Effector memory CD8-positive, alpha-beta T cell (primary cell): Measurements from ENCODE around the gene HOXC12.

Experiments used
- ATAC-seq: fragments of 150-1000 bp; cut with Tn5 transposase; replicated peaks from 2 replicates; pipeline ENCODE4 v1.10.0; 2021; ENCODE audit warnings: mild to moderate bottlenecking, moderate library complexity
- DNase-seq, 3 experiments: peaks; one replicate each; pipeline ENCODE4 v3.0.0; 2021
- H3K27ac Mint-ChIP-seq, 2 donors: one replicate each; pipeline ENCODE4 v1.8.0; 2022; ENCODE audit warnings: mild to moderate bottlenecking in 2 of 2, mixed read lengths in 2 of 2, moderate library complexity in 2 of 2
- H3K27me3 Mint-ChIP-seq, 2 donors: one replicate each; pipeline ENCODE4 v1.8.0; 2022; ENCODE audit warnings: mixed read lengths in 2 of 2
- H3K36me3 Mint-ChIP-seq: one replicate; pipeline ENCODE4 v1.8.0; 2022; ENCODE audit warnings: mild to moderate bottlenecking, moderate library complexity, mixed read lengths; ENCODE audit not compliant: insufficient read depth
- H3K4me1 Mint-ChIP-seq, 2 donors: one replicate each; pipeline ENCODE4 v1.8.0; 2022; ENCODE audit warnings: low read depth in 2 of 2, mixed read lengths in 2 of 2
- H3K4me3 Mint-ChIP-seq, 2 donors: one replicate each; pipeline ENCODE4 v1.8.0; 2022; ENCODE audit warnings: mild to moderate bottlenecking in 2 of 2, mixed read lengths in 2 of 2, moderate library complexity in 2 of 2
- H3K9me3 Mint-ChIP-seq, 2 donors: one replicate each; pipeline ENCODE4 v1.8.0; 2022; ENCODE audit warnings: mixed read lengths in 2 of 2

The HOXC12 gene

GRCh38 chr12:53998110-53998899 is 43.6 kb downstream of the HOXC12 start:
- no peak for DNase-seq
- ATAC-seq, result no peak
- no peaks in the 10 kb centered on the region for H3K9me3 Mint-ChIP-seq
- peaks cover 99 to 100% of the 10 kb centered on the region in 2 donors for H3K27me3 Mint-ChIP-seq
- no peak overlapping the region for H3K4me3 Mint-ChIP-seq
- H3K27ac Mint-ChIP-seq, result no peak overlapping the region
- H3K4me1 Mint-ChIP-seq, result peaks cover 32 to 33% of the 10 kb centered on the region in 2 donors
- H3K36me3 Mint-ChIP-seq, result peaks cover 23% of the 10 kb centered on the region

DNA sequence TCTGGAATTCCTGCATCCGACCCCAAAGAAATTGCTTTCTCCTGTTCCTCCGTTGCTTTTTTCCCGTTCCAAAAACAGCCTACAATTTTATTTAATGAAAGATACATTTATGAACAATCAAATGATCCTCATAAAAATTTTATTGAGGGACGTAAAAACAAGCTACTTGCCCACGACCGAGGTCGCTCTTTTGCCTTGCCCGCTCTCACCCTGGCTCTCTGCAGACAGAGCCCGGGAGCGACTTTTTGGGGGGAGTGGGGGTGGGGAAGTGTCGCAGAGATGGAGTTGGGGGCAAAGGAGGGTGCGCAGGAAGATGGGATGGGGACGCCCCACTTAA is 44.2 kb downstream of the HOXC12 start:
- Mint-ChIP-seq H3K36me3 (peaks cover 21% of the 10 kb centered on the region), H3K27me3 (peaks cover 99 to 100% of the 10 kb centered on the region in 2 donors), H3K4me3 (no peak overlapping the region), H3K27ac (no peak overlapping the region), H3K4me1 (peaks cover 28 to 30% of the 10 kb centered on the region in 2 donors), H3K9me3 (no peaks in the 10 kb centered on the region)
- ATAC-seq (no peak), DNase-seq (no peak)

GRCh38 chr12:53999559-54000115 is 44.9 kb downstream of the HOXC12 start:
- peaks cover 18% of the 10 kb centered on the region for H3K36me3 Mint-ChIP-seq
- peak overlapping the region; percentile 59 to 62 for H3K4me3 Mint-ChIP-seq
- no peaks in the 10 kb centered on the region for H3K9me3 Mint-ChIP-seq
- H3K27ac Mint-ChIP-seq, result no peak overlapping the region
- peaks cover 99 to 100% of the 10 kb centered on the region in 2 donors for H3K27me3 Mint-ChIP-seq
- H3K4me1 Mint-ChIP-seq, result peaks cover 24 to 25% of the 10 kb centered on the region in 2 donors
- ATAC-seq (no peak), DNase-seq (no peak)

GRCh38 chr12:54000116-54001114 is 45.7 kb downstream of the HOXC12 start, which contains the start of gene HOXC9:
HOXC9 (plus strand) TSS chr12:54000161; CDS start chr12:54000189, 28 bp downstream.
- peak within 1 kb of the TSS; percentile 59 to 62 for H3K4me3 Mint-ChIP-seq
- ATAC-seq, result no peak

DNA sequence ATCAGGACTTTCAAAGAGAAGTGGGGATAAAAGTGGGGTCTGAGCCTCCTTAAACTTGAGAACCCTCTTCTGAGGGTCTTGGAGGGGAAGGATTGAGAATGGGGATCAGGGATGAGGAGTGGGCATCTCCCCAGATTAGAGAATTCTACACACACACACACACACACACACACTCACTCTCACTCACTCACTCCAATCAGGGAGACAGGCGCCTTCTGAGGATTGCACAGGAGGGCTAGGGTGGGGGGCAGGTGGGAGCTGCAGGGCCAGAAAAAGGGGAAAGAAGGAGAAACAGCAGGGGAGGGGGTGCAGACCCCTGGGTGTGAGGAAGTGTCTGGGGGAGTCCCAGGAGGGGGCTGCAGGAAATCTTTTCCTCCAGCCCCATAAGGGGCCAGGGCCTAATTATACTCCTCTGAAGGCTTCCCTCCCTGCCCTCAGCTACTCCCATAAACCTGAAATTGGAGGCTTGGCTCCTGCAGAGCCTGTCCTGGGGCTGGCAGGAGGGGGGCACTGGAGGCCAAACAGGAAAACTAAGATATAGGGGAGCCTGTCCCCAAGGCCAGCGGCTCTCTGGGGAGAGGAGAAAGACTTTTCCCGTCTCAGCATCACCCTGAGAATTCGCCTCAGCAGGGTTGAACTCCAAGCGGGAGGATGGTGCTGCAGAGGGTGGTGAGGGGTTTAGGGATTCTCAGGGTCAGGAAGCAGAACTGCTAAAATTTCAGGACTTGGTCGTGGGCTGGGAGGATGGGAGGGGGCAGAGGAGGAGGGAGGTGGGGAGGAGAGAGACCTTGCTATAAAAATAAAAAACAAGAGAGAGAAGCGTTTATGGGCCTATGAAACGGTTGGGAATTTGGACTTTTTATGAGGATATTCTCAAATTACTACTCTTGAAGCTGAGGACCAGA is 46.8 kb downstream of the HOXC12 start:
- no peak overlapping the region for H3K27ac Mint-ChIP-seq

More at GRCh38 chr12:54000116-54001114, 45.7 kb downstream of the HOXC12 start, which contains the start of gene HOXC9:
- Mint-ChIP-seq H3K4me1 (peaks cover 18% of the 10 kb centered on the region in 2 donors), H3K27ac (no peak within 1 kb of the TSS), H3K9me3 (no peaks in the 10 kb centered on the region), H3K36me3 (peaks cover 18% of the 10 kb centered on the region), H3K27me3 (peaks cover 99 to 100% of the 10 kb centered on the region in 2 donors)
- no peak for DNase-seq

GRCh38 chr12:54002278-54002914 is 47.7 kb downstream of the HOXC12 start:
- no peak overlapping the region for H3K27ac Mint-ChIP-seq
- no peak for DNase-seq
- H3K4me1 Mint-ChIP-seq, result peaks cover 13% of the 10 kb centered on the region in 2 donors
- H3K36me3 Mint-ChIP-seq, result peaks cover 13% of the 10 kb centered on the region
- peaks cover 99 to 100% of the 10 kb centered on the region in 2 donors for H3K27me3 Mint-ChIP-seq
- no peak overlapping the region for H3K4me3 Mint-ChIP-seq
- ATAC-seq, result no peak
- no peaks in the 10 kb centered on the region for H3K9me3 Mint-ChIP-seq

More for the DNA sequence above, 46.8 kb downstream of the HOXC12 start:
- ATAC-seq, result no peak
- Mint-ChIP-seq H3K36me3 (peaks cover 13% of the 10 kb centered on the region), H3K4me1 (peaks cover 14 to 17% of the 10 kb centered on the region in 2 donors), H3K9me3 (no peaks in the 10 kb centered on the region), H3K27me3 (peaks cover 99 to 100% of the 10 kb centered on the region in 2 donors), H3K4me3 (no peak overlapping the region)
- DNase-seq, result no peak

DNA sequence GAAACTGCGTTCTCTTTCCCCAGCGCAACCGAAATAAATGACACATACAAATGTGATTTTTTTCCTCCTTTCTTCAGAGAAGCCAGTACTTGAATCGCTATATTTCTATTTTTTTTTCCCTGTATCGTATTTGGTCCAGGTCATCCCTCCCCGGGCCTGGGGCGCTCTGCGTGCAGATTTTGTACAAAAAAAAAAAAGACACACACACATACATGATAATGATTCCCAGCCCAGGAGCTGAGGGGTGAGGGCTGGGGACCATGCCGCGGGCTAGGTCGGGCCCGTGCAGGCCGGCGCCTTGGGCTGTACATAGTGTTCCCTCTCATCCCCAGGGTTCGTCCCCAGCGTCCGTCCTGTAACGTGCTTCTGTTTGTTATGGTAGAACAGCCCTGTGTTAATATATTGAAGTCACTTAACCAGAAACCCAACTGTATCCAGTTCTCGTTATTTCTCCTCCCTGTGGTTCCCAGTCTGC is 48.2 kb downstream of the HOXC12 start:
- Mint-ChIP-seq H3K4me1 (peaks cover 9 to 13% of the 10 kb centered on the region in 2 donors), H3K36me3 (peaks cover 13% of the 10 kb centered on the region), H3K27me3 (peaks cover 99 to 100% of the 10 kb centered on the region in 2 donors), H3K4me3 (no peak overlapping the region), H3K27ac (no peak overlapping the region), H3K9me3 (no peaks in the 10 kb centered on the region)
- no peak for ATAC-seq
- no peak for DNase-seq

DNA sequence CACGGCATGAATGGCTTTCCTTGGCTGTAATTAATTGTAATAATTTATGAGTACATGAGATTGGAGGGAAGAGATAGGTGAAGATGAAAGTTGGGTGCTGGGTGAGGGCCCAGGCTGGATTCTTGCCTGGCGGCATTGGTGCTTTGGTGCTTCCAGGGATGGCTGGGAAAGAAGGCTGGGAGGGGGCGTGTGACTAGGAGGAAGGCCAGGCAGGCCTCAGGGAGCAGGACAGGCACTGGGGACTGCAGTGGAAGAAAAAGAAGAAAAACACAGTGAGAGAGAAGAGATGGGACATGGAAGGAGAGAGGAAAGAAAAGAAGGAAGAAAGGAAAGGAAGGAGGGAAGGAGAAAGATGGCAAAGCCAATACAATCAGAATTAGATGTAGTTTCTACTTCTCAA is 48.9 kb downstream of the HOXC12 start:
- peaks cover 9 to 13% of the 10 kb centered on the region in 2 donors for H3K4me1 Mint-ChIP-seq
- H3K27me3 Mint-ChIP-seq, result peaks cover 98 to 100% of the 10 kb centered on the region in 2 donors
- DNase-seq (no peak), ATAC-seq (no peak)
- no peak overlapping the region for H3K27ac Mint-ChIP-seq
- peaks cover 12% of the 10 kb centered on the region for H3K36me3 Mint-ChIP-seq
- H3K9me3 Mint-ChIP-seq, result no peaks in the 10 kb centered on the region
- H3K4me3 Mint-ChIP-seq, result no peak overlapping the region

DNA sequence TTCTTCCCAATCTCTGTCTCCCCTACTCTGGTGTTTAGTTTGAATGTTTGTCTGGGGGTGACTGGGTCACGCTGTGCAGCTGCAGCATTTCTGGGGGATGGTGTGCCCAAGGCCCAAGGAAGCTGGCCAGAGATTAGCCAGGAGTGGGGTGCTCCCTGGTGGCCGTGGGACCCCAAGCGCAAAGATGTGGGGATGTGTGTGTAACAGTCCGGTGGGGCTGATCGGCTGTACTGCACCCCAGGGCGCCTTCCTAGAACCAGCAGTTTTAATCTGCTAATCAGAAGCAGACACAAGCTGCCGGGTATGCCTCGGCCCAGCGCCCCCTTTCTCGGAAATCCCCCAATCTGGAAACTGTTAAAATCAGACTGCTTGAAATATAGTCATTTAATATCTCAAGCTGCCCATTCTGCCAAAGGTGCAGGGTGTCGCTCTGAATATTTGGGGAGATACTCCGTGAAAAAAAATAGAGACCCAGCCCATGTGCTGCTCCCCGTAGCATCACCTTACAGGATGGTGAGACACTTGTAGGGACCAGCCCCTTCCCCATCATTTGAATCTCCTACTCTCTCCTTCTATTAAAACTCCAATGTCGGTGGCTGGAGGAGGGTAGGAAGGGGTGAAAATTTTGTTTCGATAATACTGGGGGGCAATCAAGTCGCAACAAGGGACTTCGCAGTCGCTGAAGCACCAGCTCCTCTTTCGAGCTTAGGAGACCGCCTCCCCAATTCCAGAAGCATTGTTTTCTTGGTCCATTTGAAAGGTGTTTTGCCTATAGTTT is 49.5 kb downstream of the HOXC12 start:
- Mint-ChIP-seq H3K4me3 (no peak overlapping the region), H3K27me3 (peaks cover 98 to 100% of the 10 kb centered on the region in 2 donors), H3K36me3 (peaks cover 14% of the 10 kb centered on the region), H3K9me3 (no peaks in the 10 kb centered on the region), H3K4me1 (peaks cover 11 to 15% of the 10 kb centered on the region in 2 donors), H3K27ac (no peak overlapping the region)
- ATAC-seq, result no peak
- no peak for DNase-seq

DNA sequence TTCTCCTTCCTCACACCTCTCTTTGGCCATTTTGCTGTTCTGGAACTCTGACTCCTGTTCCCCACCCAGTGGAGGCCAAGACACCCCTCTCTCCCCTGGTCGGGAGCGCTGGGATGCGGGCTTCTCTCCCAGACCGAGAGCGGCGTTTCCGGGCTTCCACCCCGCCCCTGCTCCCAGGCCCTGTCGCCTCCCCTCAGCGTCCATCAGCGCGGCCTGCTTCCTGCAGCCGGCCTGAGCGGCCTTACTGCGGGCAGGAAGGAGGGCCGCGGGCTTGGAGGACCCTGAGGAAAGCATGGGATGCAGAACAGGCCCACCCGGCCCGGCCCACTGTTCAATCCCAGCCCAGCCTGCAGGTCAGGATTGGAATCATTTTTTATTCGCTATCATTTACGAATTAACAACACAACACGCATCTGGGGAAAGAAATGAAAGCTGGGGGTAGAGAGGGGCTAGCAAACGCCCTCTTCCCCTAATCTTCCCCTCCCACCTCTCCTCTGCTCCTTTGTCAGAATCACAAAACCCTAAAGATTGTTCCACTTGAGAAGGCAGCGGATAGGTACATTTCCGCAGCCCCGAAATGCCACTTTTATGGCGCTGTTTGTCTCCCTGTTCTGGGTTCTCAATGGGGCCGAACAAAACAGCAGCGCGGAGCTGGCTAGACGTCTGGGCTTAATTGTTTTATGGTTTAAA is 50.3 kb downstream of the HOXC12 start:
- peaks cover 9 to 18% of the 10 kb centered on the region in 2 donors for H3K4me1 Mint-ChIP-seq
- H3K4me3 Mint-ChIP-seq, result no peak overlapping the region
- H3K27me3 Mint-ChIP-seq, result peaks cover 98 to 100% of the 10 kb centered on the region in 2 donors
- DNase-seq (no peak), ATAC-seq (no peak)
- no peaks in the 10 kb centered on the region for H3K9me3 Mint-ChIP-seq
- H3K36me3 Mint-ChIP-seq, result peaks cover 17% of the 10 kb centered on the region
- H3K27ac Mint-ChIP-seq, result peak overlapping the region in 1 of 2 donors; percentile 26

DNA sequence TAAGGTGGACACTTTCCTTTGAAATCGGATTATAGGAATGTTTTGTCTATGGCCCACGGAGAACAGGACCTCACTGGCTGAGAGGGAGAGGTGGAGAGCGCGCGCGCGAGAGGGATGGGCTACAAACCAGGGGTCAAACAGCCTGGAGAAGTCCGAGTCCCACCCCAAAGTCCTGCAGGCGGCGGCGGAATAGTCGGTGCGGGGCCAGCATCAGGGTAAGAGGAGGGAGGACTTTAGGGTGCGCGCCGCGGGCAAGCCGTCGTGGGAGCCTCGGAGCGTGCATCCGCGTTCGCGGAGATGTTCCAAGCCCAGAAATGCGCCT is 50.8 kb downstream of the HOXC12 start:
- Mint-ChIP-seq H3K9me3 (no peaks in the 10 kb centered on the region), H3K27ac (peak overlapping the region in 1 of 2 donors; percentile 26), H3K4me1 (peaks cover 9 to 20% of the 10 kb centered on the region in 2 donors), H3K27me3 (peaks cover 98 to 100% of the 10 kb centered on the region in 2 donors), H3K4me3 (peak overlapping the region in 1 of 2 donors; percentile 81), H3K36me3 (peaks cover 22% of the 10 kb centered on the region)
- ATAC-seq (no peak), DNase-seq (no peak)
